ENCODE measurements around the gene IL17RE.
"Not testable (repeated sequence)": the region's sequence is repeated elsewhere in the genome, so short reads cannot be mapped to it uniquely, and the experiment has no call there.

The IL17RE gene

DNA sequence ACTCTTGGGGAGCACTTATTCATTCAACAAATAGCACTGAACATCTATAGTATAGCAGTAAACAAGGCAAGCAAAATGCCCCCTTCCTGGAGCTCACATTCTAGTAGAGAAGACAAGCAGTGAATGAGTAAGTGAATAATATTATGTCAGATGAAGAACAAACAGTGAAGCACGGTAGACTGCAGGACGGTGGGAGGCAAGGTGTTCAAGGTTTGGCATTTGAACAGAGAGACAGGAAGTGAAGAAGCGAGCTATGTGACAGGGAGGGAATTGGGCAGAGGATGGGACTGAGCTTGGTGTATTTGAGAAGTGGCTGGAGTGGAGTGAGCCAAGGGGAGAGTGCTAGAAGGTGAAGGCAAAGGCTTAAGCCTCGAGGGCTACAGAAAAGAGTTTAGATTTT is 32.3 kb downstream of the IL17RE start:
- no peak overlapping the region for H3K27ac ChIP-seq (ENCODE audit: low read depth, low read length, severe bottlenecking)
- no peaks in the 10 kb centered on the region for H3K4me1 ChIP-seq (ENCODE audit: control insufficient read depth, insufficient read depth, low read length, poor library complexity, severe bottlenecking)
- no peaks in the 10 kb centered on the region for H3K9me3 ChIP-seq (ENCODE audit: control insufficient read depth, low read length)
- WGBS, 2 experiments (ENCODE audit: insufficient coverage in 2 of 2) = 62 to 83% methylated on average over 3 to 4 of the region's 4 CpGs
- H3K4me3 ChIP-seq (ENCODE audit: extremely low read depth, insufficient read depth, low read length, poor library complexity, severe bottlenecking) = no peak overlapping the region
- peaks cover 35% of the 10 kb centered on the region for H3K36me3 ChIP-seq (ENCODE audit: control insufficient read depth, insufficient read depth, low read length)

- peaks cover 30% of the 10 kb centered on the region for H3K36me3 ChIP-seq (ENCODE audit: control insufficient read depth, insufficient read depth, low read length)
- no peaks in the 10 kb centered on the region for H3K9me3 ChIP-seq (ENCODE audit: control insufficient read depth, low read length)
- no peak overlapping the region for H3K27ac ChIP-seq (ENCODE audit: low read depth, low read length, severe bottlenecking)
- no peak overlapping the region for H3K4me3 ChIP-seq (ENCODE audit: extremely low read depth, insufficient read depth, low read length, poor library complexity, severe bottlenecking)
- H3K4me1 ChIP-seq (ENCODE audit: control insufficient read depth, insufficient read depth, low read length, poor library complexity, severe bottlenecking) = no peaks in the 10 kb centered on the region
- WGBS, 2 experiments (ENCODE audit: insufficient coverage in 2 of 2) = 100% methylated on average over 3 to 4 of the region's 5 CpGs
These were observed 33.4 kb downstream of the IL17RE start for GRCh38 chr3:9935966-9936510.

- 96 to 98% methylated on average over 8 to 10 of the region's 13 CpGs for WGBS, 2 experiments (ENCODE audit: insufficient coverage in 2 of 2)
- no peak overlapping the region for H3K27ac ChIP-seq (ENCODE audit: low read depth, low read length, severe bottlenecking)
- H3K4me1 ChIP-seq (ENCODE audit: control insufficient read depth, insufficient read depth, low read length, poor library complexity, severe bottlenecking) = no peaks in the 10 kb centered on the region
- H3K36me3 ChIP-seq (ENCODE audit: control insufficient read depth, insufficient read depth, low read length) = peaks cover 33% of the 10 kb centered on the region
- no peaks in the 10 kb centered on the region for H3K9me3 ChIP-seq (ENCODE audit: control insufficient read depth, low read length)
- H3K4me3 ChIP-seq (ENCODE audit: extremely low read depth, insufficient read depth, low read length, poor library complexity, severe bottlenecking) = no peak overlapping the region
These were observed 35.0 kb downstream of the IL17RE start for GRCh38 chr3:9937486-9938238.

DNA sequence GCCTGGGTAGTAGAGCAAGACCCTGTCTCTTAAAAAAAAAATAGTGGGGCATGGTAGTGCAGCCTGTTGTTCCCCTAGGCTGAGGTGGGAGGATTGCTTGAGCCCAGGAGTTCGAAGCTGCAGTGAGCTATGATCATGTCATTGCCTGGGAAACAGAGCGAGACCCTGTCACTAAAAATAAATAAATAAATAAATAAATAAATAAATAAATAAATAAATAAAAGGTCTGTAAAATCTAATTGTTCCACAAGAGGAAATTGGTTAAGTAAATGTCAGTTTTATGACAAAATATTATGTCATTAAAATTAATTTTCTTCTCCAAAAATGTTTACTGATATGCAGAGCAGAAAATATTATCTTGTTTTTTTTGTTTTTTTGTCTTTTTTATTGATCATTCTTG is 36.3 kb downstream of the IL17RE start:
- H3K4me1 ChIP-seq (ENCODE audit: control insufficient read depth, insufficient read depth, low read length, poor library complexity, severe bottlenecking) = no peaks in the 10 kb centered on the region
- no peak overlapping the region for H3K4me3 ChIP-seq (ENCODE audit: extremely low read depth, insufficient read depth, low read length, poor library complexity, severe bottlenecking)
- WGBS, 2 experiments (ENCODE audit: insufficient coverage in 2 of 2) = no CpG with 5 or more reads among the region's 2 CpGs

DNA sequence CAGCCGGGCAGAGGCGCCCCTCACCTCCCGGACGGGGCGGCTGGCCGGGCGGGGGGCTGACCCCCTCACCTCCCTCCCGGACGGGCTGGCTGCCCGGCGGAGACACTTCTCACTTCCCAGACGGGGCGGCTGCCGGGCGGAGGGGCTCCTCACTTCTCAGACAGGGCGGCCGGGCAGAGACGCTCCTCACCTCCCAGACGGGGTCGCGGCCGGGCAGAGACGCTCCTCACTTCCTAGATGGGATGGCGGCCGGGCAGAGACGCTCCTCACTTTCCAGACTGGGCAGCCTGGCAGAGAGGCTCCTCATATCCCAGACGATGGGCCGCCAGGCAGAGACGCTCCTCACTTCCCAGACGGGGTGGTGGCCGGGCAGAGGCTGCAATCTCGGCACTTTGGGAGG is 37.3 kb downstream of the IL17RE start:
- WGBS, 2 experiments (ENCODE audit: insufficient coverage in 2 of 2) = no CpG with 5 or more reads among the region's 32 CpGs
- H3K27ac ChIP-seq (ENCODE audit: low read depth, low read length, severe bottlenecking); H3K9me3 ChIP-seq (ENCODE audit: control insufficient read depth, low read length); H3K4me3 ChIP-seq (ENCODE audit: extremely low read depth, insufficient read depth, low read length, poor library complexity, severe bottlenecking); H3K4me1 ChIP-seq (ENCODE audit: control insufficient read depth, insufficient read depth, low read length, poor library complexity, severe bottlenecking): not testable (repeated sequence)
- H3K36me3 ChIP-seq (ENCODE audit: control insufficient read depth, insufficient read depth, low read length) = peaks cover 35% of the 10 kb centered on the region

More for the DNA sequence above, 36.3 kb downstream of the IL17RE start:
- no peak overlapping the region for H3K27ac ChIP-seq (ENCODE audit: low read depth, low read length, severe bottlenecking)
- H3K36me3 ChIP-seq (ENCODE audit: control insufficient read depth, insufficient read depth, low read length) = peaks cover 33% of the 10 kb centered on the region
- H3K9me3 ChIP-seq (ENCODE audit: control insufficient read depth, low read length) = no peaks in the 10 kb centered on the region

DNA sequence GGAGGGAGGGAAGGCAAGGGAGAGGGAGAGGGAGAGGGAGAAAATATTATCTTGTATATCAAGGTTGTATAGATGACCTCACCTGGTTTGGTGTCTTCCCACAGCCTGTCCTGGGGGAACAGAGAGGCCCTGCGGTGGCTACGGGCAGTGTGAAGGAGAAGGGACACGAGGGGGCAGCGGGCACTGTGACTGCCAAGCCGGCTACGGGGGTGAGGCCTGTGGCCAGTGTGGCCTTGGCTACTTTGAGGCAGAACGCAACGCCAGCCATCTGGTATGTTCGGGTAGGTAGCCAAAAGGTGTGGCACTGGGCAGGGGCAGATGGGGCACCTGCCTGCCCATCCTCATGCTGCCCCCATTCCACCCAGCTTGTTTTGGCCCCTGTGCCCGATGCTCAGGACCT is 38.1 kb downstream of the IL17RE start:
- WGBS, 2 experiments (ENCODE audit: insufficient coverage in 2 of 2) = 96% methylated on average over 9 to 10 of the region's 10 CpGs
- no peak overlapping the region for H3K4me3 ChIP-seq (ENCODE audit: extremely low read depth, insufficient read depth, low read length, poor library complexity, severe bottlenecking)
- H3K36me3 ChIP-seq (ENCODE audit: control insufficient read depth, insufficient read depth, low read length) = peaks cover 31% of the 10 kb centered on the region

DNA sequence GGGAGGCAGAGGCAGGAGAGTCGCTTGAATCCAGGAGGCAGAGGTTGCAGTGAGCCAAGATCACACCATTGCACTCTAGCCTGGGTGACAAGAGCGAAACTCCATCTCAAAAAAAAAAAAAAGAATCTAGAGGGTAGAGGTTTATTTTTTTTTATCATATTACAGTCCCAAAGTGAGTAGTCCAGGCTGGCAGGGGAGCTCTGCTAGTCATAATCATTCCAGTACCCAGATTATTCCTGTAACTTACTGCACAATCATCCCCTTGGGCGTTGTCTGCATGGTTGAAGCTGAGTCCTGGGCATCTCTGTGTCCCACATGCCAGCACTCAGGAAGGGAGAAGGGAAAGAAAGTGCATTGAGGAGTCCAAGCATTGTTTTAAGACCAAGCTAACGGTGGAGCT is 39.5 kb downstream of the IL17RE start:
- H3K4me3 ChIP-seq (ENCODE audit: extremely low read depth, insufficient read depth, low read length, poor library complexity, severe bottlenecking) = no peak overlapping the region
- no peak overlapping the region for H3K27ac ChIP-seq (ENCODE audit: low read depth, low read length, severe bottlenecking)
- H3K36me3 ChIP-seq (ENCODE audit: control insufficient read depth, insufficient read depth, low read length) = peaks cover 18% of the 10 kb centered on the region
- no peaks in the 10 kb centered on the region for H3K4me1 ChIP-seq (ENCODE audit: control insufficient read depth, insufficient read depth, low read length, poor library complexity, severe bottlenecking)
- 67 to 82% methylated on average over 1 to 3 of the region's 4 CpGs for WGBS, 2 experiments (ENCODE audit: insufficient coverage in 2 of 2)
- H3K9me3 ChIP-seq (ENCODE audit: control insufficient read depth, low read length) = no peaks in the 10 kb centered on the region

More for the DNA sequence above, 38.1 kb downstream of the IL17RE start:
- Histone ChIP-seq H3K4me1 (ENCODE audit: control insufficient read depth, insufficient read depth, low read length, poor library complexity, severe bottlenecking) (no peaks in the 10 kb centered on the region), H3K27ac (ENCODE audit: low read depth, low read length, severe bottlenecking) (no peak overlapping the region), H3K9me3 (ENCODE audit: control insufficient read depth, low read length) (no peaks in the 10 kb centered on the region)

DNA sequence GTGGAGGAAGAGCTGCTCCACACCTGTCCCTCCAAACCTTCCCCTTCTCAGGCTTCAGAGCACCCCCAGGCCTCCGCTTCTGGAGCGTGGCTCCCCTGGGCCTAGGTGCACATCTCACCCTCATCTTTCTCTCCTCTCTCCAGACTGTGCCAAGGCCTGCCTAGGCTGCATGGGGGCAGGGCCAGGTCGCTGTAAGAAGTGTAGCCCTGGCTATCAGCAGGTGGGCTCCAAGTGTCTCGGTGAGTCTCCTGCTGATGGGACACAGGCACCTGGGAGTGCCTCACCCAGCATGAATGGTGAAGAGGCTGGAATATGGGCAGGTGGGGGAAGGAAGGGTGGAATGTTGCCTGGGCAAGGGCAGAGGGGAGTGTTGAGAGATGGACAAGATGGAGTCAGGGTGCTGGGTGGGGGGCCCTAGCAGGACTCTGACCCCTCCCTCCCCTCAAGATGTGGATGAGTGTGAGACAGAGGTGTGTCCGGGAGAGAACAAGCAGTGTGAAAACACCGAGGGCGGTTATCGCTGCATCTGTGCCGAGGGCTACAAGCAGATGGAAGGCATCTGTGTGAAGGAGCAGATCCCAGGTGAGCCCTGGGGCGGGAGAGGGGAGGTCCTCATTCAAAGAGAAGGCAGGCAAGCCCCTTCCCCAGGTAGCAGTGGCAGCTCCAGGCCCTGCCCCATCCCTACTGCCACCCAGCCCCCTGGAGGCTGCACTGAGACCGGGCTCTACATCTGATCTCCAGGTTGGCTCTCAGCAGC is 40.5 kb downstream of the IL17RE start:
- Histone ChIP-seq H3K4me1 (ENCODE audit: control insufficient read depth, insufficient read depth, low read length, poor library complexity, severe bottlenecking) (no peaks in the 10 kb centered on the region), H3K27ac (ENCODE audit: low read depth, low read length, severe bottlenecking) (no peak overlapping the region), H3K9me3 (ENCODE audit: control insufficient read depth, low read length) (no peaks in the 10 kb centered on the region), H3K36me3 (ENCODE audit: control insufficient read depth, insufficient read depth, low read length) (peaks cover 11% of the 10 kb centered on the region), H3K4me3 (ENCODE audit: extremely low read depth, insufficient read depth, low read length, poor library complexity, severe bottlenecking) (no peak overlapping the region)
- 83 to 97% methylated on average over 4 to 9 of the region's 11 CpGs for WGBS, 2 experiments (ENCODE audit: insufficient coverage in 2 of 2)

- H3K36me3 ChIP-seq (ENCODE audit: control insufficient read depth, insufficient read depth, low read length) = peaks cover 11% of the 10 kb centered on the region
- H3K9me3 ChIP-seq (ENCODE audit: control insufficient read depth, low read length) = no peaks in the 10 kb centered on the region
- H3K4me3 ChIP-seq (ENCODE audit: extremely low read depth, insufficient read depth, low read length, poor library complexity, severe bottlenecking) = no peak overlapping the region
- no peak overlapping the region for H3K27ac ChIP-seq (ENCODE audit: low read depth, low read length, severe bottlenecking)
- no peaks in the 10 kb centered on the region for H3K4me1 ChIP-seq (ENCODE audit: control insufficient read depth, insufficient read depth, low read length, poor library complexity, severe bottlenecking)
- WGBS, 2 experiments (ENCODE audit: insufficient coverage in 2 of 2) = 95 to 98% methylated on average over 8 of the region's 11 CpGs
These were observed 41.6 kb downstream of the IL17RE start for GRCh38 chr3:9944271-9944670.

DNA sequence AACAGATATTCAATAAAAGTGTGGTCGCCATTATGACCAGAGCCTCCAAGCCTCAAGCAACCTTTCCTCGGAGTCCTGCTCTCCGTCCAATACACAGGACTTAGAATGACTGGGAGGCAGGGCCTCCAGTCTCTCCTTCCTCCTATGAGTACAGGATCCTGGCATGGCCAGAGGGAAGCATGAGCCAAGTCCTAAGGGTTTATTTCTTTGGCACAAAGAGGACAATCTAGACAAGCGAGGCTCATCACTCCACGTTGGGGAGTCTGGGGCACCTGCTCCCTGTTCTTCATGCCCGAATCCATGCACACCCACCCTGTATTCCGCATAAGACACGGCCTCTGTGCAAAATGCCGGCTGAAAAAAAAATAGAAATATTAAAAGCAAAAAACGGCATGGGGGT is 42.7 kb downstream of the IL17RE start:
- Histone ChIP-seq H3K9me3 (ENCODE audit: control insufficient read depth, low read length) (no peaks in the 10 kb centered on the region), H3K27ac (ENCODE audit: low read depth, low read length, severe bottlenecking) (no peak overlapping the region)
- 96 to 98% methylated on average over 8 of the region's 10 CpGs for WGBS, 2 experiments (ENCODE audit: insufficient coverage in 2 of 2)

More for the DNA sequence above, 42.7 kb downstream of the IL17RE start:
- peaks cover 11% of the 10 kb centered on the region for H3K36me3 ChIP-seq (ENCODE audit: control insufficient read depth, insufficient read depth, low read length)
- no peaks in the 10 kb centered on the region for H3K4me1 ChIP-seq (ENCODE audit: control insufficient read depth, insufficient read depth, low read length, poor library complexity, severe bottlenecking)
- H3K4me3 ChIP-seq (ENCODE audit: extremely low read depth, insufficient read depth, low read length, poor library complexity, severe bottlenecking) = no peak overlapping the region
